Measurements from ENCODE around the gene HECW1. TPM values are rescaled to one million over a fixed set of nuclear protein-coding genes. Genes with fewer than 3 reads are reported as not detected.

Gene HECW1
- total and polyA plus RNA-seq, 2 experiments from 2014 or later: 11.0 to 21.8 TPM

DNA sequence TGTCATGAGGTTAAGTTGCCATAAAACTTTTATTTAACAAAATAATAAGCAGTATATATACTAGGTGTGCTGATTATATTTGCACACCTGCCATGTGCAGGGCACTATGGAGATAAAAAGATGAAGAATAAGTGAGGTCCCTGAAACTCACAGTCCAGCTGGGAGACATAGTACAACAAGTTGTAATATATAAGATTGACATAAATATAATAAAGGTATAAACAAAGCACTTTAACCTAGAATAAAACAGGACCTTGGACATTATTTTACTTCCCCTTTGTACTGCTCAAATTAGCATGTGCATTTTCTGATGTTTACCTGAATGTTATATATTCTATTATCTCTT is 476.7 kb downstream of the HECW1 start (continued):
- TF ChIP-seq, protein P1, sequence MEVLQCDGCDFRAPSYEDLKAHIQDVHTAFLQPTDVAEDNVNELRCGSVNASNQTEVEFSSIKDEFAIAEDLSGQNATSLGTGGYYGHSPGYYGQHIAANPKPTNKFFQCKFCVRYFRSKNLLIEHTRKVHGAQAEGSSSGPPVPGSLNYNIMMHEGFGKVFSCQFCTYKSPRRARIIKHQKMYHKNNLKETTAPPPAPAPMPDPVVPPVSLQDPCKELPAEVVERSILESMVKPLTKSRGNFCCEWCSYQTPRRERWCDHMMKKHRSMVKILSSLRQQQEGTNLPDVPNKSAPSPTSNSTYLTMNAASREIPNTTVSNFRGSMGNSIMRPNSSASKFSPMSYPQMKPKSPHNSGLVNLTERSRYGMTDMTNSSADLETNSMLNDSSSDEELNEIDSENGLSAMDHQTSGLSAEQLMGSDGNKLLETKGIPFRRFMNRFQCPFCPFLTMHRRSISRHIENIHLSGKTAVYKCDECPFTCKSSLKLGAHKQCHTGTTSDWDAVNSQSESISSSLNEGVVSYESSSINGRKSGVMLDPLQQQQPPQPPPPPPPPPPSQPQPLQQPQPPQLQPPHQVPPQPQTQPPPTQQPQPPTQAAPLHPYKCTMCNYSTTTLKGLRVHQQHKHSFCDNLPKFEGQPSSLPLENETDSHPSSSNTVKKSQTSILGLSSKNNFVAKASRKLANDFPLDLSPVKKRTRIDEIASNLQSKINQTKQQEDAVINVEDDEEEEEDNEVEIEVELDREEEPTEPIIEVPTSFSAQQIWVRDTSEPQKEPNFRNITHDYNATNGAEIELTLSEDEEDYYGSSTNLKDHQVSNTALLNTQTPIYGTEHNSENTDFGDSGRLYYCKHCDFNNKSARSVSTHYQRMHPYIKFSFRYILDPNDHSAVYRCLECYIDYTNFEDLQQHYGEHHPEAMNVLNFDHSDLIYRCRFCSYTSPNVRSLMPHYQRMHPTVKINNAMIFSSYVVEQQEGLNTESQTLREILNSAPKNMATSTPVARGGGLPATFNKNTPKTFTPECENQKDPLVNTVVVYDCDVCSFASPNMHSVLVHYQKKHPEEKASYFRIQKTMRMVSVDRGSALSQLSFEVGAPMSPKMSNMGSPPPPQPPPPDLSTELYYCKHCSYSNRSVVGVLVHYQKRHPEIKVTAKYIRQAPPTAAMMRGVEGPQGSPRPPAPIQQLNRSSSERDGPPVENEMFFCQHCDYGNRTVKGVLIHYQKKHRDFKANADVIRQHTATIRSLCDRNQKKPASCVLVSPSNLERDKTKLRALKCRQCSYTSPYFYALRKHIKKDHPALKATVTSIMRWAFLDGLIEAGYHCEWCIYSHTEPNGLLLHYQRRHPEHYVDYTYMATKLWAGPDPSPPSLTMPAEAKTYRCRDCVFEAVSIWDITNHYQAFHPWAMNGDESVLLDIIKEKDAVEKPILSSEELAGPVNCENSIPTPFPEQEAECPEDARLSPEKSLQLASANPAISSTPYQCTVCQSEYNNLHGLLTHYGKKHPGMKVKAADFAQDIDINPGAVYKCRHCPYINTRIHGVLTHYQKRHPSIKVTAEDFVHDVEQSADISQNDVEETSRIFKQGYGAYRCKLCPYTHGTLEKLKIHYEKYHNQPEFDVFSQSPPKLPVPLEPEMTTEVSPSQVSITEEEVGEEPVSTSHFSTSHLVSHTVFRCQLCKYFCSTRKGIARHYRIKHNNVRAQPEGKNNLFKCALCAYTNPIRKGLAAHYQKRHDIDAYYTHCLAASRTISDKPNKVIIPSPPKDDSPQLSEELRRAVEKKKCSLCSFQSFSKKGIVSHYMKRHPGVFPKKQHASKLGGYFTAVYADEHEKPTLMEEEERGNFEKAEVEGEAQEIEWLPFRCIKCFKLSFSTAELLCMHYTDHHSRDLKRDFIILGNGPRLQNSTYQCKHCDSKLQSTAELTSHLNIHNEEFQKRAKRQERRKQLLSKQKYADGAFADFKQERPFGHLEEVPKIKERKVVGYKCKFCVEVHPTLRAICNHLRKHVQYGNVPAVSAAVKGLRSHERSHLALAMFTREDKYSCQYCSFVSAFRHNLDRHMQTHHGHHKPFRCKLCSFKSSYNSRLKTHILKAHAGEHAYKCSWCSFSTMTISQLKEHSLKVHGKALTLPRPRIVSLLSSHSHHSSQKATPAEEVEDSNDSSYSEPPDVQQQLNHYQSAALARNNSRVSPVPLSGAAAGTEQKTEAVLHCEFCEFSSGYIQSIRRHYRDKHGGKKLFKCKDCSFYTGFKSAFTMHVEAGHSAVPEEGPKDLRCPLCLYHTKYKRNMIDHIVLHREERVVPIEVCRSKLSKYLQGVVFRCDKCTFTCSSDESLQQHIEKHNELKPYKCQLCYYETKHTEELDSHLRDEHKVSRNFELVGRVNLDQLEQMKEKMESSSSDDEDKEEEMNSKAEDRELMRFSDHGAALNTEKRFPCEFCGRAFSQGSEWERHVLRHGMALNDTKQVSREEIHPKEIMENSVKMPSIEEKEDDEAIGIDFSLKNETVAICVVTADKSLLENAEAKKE (CRISPR knock-in tag; IDR thresholded peaks at IDR 0.05): no peak

DNA sequence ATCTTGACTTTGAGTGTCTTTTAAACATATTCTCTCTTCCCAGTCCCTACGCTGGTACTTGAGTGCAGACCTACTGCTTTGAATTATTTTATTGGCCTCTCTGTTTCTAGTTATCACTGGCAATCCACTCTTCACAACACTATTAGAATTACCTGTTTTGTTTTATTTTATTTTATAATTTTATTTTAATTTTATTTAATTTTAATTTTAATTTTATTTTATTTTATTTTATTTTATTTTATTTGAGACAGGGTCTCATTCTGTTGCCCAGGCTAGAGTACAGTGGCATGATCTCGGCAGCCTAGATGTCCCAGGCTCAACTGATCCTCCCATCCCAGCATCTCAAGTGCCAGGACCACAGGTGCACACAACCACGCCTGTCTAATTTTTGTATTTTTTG is 477.3 kb downstream of the HECW1 start:
- Histone ChIP-seq H3K4me3 (no peak overlapping the region), H3K36me3 (ENCODE audit: insufficient read depth) (no peaks in the 10 kb centered on the region), H3K27me3 (ENCODE audit: insufficient read depth) (no peaks in the 10 kb centered on the region), H3K9me2 (ENCODE audit: insufficient read depth) (no peaks in the 10 kb centered on the region), H2AFZ (no peak overlapping the region), H3K79me2 (replicated peaks; ENCODE audit: insufficient read depth) (peaks cover 95% of the 10 kb centered on the region), H4K20me1 (replicated peaks; ENCODE audit: insufficient read depth) (no peaks in the 10 kb centered on the region; the same call in 1 of the 2 replicates), H3F3A (replicated peaks; ENCODE audit: low read depth) (no peaks in the 10 kb centered on the region), H3K27ac (ENCODE audit: low read depth) (no peak overlapping the region), H3K4me1 (ENCODE audit: insufficient read depth) (peaks cover 5% of the 10 kb centered on the region), H3K4me2 (no peak overlapping the region)
- DNase-seq (ENCODE audit: low spot score) (no peak), ATAC-seq (no peak)
- Mint-ChIP-seq H3K27me3 (ENCODE audit: insufficient read depth, low read depth, poor library complexity) (no peaks in the 10 kb centered on the region), H3K4me3 (no peak overlapping the region), H3K4me1 (peaks cover 16% of the 10 kb centered on the region), H3K27ac (no peak overlapping the region), H3K36me3 (ENCODE audit: low read depth) (no peaks in the 10 kb centered on the region), H3K9me3 (no peaks in the 10 kb centered on the region)
- TF ChIP-seq EZH2 (IDR thresholded peaks at IDR 0.05; ENCODE audit: low read depth, unreplicated experiment): no peak
- TF ChIP-seq, protein P2, sequence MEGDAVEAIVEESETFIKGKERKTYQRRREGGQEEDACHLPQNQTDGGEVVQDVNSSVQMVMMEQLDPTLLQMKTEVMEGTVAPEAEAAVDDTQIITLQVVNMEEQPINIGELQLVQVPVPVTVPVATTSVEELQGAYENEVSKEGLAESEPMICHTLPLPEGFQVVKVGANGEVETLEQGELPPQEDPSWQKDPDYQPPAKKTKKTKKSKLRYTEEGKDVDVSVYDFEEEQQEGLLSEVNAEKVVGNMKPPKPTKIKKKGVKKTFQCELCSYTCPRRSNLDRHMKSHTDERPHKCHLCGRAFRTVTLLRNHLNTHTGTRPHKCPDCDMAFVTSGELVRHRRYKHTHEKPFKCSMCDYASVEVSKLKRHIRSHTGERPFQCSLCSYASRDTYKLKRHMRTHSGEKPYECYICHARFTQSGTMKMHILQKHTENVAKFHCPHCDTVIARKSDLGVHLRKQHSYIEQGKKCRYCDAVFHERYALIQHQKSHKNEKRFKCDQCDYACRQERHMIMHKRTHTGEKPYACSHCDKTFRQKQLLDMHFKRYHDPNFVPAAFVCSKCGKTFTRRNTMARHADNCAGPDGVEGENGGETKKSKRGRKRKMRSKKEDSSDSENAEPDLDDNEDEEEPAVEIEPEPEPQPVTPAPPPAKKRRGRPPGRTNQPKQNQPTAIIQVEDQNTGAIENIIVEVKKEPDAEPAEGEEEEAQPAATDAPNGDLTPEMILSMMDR (conservative IDR thresholded peaks at IDR 0.05; ENCODE audit: low read depth in 2 of 2): no peak
- TF ChIP-seq ETS1 (IDR thresholded peaks at IDR 0.05): no peak
- TF ChIP-seq EZH2phosphoT487 (IDR thresholded peaks at IDR 0.05; ENCODE audit: unreplicated experiment): no peak
- no peak for TF ChIP-seq JUNB (IDR thresholded peaks at IDR 0.05; ENCODE audit: unreplicated experiment)
- TF ChIP-seq ZNF331 (CRISPR knock-in tag; IDR thresholded peaks at IDR 0.05; ENCODE audit: low read depth): no peak
- TF ChIP-seq NANOG (IDR thresholded peaks at IDR 0.05; ENCODE audit: borderline replicate concordance): no peak
- TF ChIP-seq CREB1 (CRISPR knock-in tag; IDR thresholded peaks at IDR 0.05; ENCODE audit: low read depth): no peak
